ENCODE data around the gene KCND2. TPM values are rescaled to one million over a fixed set of nuclear protein-coding genes. Genes with fewer than 3 reads are reported as not detected.

KCND2 gene
- total and polyA plus RNA-seq, 7 donors = 0.04 to 2.7 (median 0.15) TPM

GRCh38 chr7:120716307-120716706, 443.3 kb downstream of the KCND2 start:
- WGBS, 3 donors = 82 to 88% (median 82%) methylated on average over 2 of the region's 2 CpGs
- ATAC-seq (no peak), DNase-seq (no peak)
- Histone ChIP-seq H3K4me1 (no peaks in the 10 kb centered on the region), H3K27me3 (ENCODE audit: insufficient read depth in 3 of 3, low read length in 2 of 3) (no peaks in the 10 kb centered on the region), H3K36me3 (ENCODE audit: insufficient read depth in 1 of 2, low read depth in 1 of 2) (no peaks in the 10 kb centered on the region), H3K27ac (no peak overlapping the region), H3K9me3 (no peaks in the 10 kb centered on the region), H3K4me3 (no peak overlapping the region)
- TF ChIP-seq CTCF (IDR thresholded peaks at IDR 0.05) = no peak
- intact Hi-C loops (cut with DNase I) = no loop called here

GRCh38 chr7:120717166-120717565, 444.2 kb downstream of the KCND2 start:
- ATAC-seq (no peak), DNase-seq (no peak)
- TF ChIP-seq CTCF (IDR thresholded peaks at IDR 0.05) = no peak
- intact Hi-C loops (cut with DNase I) = no loop called here
- Histone ChIP-seq H3K9me3 (no peaks in the 10 kb centered on the region), H3K4me3 (no peak overlapping the region), H3K27me3 (ENCODE audit: insufficient read depth in 3 of 3, low read length in 2 of 3) (no peaks in the 10 kb centered on the region), H3K27ac (no peak overlapping the region), H3K4me1 (no peaks in the 10 kb centered on the region), H3K36me3 (ENCODE audit: insufficient read depth in 1 of 2, low read depth in 1 of 2) (no peaks in the 10 kb centered on the region)
- 92 to 94% (median 92%) methylated on average over 4 of the region's 4 CpGs for WGBS, 3 donors

DNA sequence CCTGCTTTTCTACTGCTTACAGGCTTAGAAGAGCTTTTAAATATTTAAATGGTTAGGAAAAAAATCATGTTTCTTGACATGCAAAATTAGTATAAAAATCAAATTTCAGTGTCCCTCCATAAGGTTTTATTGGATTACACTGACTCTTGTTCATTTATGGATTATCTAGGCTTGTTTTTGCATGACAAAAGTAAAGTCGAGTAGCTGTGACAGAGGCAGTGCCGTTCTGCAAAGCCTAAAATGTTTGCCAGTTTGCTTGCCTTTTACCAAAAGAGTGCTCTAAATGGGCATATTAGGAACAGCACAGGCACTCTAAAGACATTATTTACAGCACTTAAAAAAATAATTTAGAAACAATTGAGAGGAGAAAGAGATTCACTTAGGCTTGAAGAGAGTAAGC, 445.4 kb downstream of the KCND2 start:
- Histone ChIP-seq H3K27ac (no peak overlapping the region), H3K9me3 (no peaks in the 10 kb centered on the region), H3K36me3 (ENCODE audit: insufficient read depth in 1 of 2, low read depth in 1 of 2) (no peaks in the 10 kb centered on the region), H3K4me3 (no peak overlapping the region), H3K4me1 (no peaks in the 10 kb centered on the region), H3K27me3 (ENCODE audit: insufficient read depth in 3 of 3, low read length in 2 of 3) (no peaks in the 10 kb centered on the region)
- intact Hi-C loops (cut with DNase I) = no loop called here
- no peak for ATAC-seq
- 36 to 60% (median 41%) methylated on average over 2 of the region's 2 CpGs for WGBS, 3 donors
- TF ChIP-seq CTCF (IDR thresholded peaks at IDR 0.05) = no peak
- DNase-seq = no peak

DNA sequence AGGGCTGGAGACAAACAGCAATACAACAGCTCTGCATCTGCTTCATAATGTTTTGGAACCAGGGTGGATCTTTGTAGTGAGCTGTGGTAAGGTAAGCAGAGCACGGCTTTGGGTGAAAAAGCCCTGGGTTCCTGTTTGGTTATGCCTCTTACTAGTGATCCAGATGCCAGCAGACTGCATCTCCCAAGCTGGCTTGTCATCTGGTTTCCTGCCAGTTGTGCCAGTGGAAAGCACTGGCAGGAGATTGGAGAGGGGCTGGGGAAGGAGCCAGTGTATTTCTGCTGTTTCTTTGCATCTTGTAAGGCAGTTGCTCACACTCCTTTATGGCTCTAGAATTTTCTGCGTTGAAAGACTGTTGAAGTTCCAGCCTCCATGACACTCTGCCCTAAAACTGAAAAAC, 447.3 kb downstream of the KCND2 start:
- WGBS, 3 donors = 29 to 58% (median 31%) methylated on average over 2 of the region's 2 CpGs
- ATAC-seq (no peak), DNase-seq (no peak)
- H3K4me1 ChIP-seq = no peaks in the 10 kb centered on the region
- no peak overlapping the region for H3K27ac ChIP-seq
- H3K4me3 ChIP-seq = no peak overlapping the region
- no peak for TF ChIP-seq CTCF (IDR thresholded peaks at IDR 0.05)
- intact Hi-C loops (cut with DNase I) = no loop called here
- no peaks in the 10 kb centered on the region for H3K9me3 ChIP-seq
- no peaks in the 10 kb centered on the region for H3K36me3 ChIP-seq (ENCODE audit: insufficient read depth in 1 of 2, low read depth in 1 of 2)
- no peaks in the 10 kb centered on the region for H3K27me3 ChIP-seq (ENCODE audit: insufficient read depth in 3 of 3, low read length in 2 of 3)
